ENCODE measurements around the gene TBRG4.

Gene TBRG4

GRCh38 chr7:45074528-45075354 lies 36.8 kb downstream of the TBRG4 start:
- DNase-seq (ENCODE audit: low spot score), result no peak

- DNase-seq (ENCODE audit: low spot score), result no peak
These were observed 37.5 kb downstream of the TBRG4 start for GRCh38 chr7:45073786-45074527.

- no peak for DNase-seq (ENCODE audit: low spot score)
These were observed 38.3 kb downstream of the TBRG4 start for GRCh38 chr7:45073031-45073785.

DNA sequence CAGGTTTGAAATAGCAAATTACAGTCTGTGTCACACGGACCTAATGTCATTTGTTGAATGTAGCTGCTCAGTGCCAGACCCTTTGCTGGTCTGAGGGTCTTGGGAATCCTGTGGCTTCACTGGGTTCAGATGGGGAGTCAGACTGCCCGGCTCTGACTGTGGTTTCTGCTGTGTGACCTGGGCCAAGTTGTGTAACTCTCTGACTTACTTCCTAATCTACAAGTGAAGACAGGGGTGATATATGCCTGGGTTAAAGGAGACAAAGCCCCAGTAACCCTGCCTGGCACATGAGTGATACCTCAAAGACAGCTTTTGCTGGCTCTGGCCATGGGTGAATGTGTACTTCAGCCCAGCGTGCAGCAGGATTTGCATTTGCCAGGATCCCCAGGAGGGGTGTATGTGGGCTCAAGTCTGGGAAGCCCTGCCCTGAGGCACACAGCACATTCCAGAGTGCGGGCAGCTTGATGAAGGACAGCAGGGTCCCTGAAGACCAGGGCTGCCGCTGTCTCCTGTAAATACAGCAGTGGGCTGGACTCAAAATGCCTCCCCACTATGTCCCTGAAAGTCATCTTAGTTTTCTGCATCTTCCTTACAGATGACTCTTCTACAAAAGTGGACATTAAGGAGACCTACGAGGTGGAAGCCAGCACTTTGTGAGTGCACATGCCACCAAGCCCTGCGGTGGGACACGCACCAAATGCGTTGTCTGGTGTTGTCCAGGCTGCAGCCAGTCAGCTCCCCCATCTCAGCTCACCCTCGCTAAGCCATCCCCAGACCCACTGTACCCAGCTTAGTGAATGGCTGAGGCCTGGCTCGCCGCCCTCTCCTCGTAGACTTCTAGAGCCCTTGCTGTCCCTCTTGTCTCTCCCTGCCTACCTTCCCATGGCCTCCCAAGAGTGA lies 39.1 kb downstream of the TBRG4 start:
- DNase-seq (ENCODE audit: low spot score), result no peak

DNA sequence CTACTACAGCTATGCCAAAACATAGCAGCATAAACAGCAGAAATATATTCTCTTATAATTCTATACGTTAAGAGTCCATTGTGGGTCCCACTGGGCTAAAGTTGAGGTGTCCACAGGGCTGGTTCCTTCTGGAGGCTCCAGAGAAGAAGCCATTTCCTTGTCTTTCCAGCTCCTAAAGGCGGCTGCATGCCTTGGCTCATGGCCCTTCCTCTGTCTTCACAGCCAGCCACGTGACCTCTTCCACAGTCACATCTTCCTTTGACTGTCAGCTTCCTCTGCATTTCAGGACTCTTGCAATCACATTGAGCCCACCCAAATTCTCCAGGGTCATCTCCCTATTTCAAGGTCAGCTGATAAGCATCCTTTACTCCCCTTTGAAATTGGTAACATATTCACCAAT lies 40.0 kb downstream of the TBRG4 start:
- no peak for DNase-seq (ENCODE audit: low spot score)

GRCh38 chr7:45070254-45070642 lies 41.2 kb downstream of the TBRG4 start:
- no peak for DNase-seq (ENCODE audit: low spot score)

DNA sequence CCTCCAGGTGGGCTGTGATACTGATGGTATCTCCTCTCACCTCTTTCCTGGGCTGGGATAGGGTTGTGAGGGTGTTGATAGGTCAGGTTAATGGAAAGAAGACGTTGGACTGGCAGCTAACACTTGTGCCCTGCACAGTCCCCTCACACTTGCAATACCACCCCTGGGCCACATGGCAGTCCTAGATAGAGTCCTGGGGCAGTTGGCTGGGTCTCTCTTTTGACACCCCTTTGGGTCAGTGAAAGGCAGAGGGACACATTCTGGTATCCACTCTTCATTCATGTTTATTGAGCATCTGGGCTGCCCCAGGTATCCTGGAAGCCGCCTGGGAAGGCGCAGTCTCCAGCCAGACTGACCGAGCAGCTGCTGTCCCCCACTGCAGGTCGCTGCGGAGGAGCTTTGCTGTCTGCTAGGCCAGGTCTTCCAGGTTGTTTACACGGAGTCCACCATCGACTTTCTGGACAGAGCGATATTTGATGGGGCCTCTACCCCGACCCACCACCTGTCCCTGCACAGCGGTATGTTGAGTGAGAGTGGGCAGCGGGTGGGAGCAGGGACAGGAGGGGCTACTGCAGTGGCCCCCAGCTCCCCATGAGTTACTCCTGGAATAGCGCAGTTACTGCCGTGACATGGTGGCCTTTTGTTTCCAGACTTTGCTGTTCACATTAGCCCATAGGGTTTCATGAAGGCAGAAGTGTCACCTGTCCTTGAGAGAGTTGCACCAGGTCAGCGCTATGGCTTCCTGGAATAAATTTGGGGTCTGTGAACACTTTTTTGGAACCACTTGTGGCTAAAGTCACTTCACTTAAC lies 41.8 kb downstream of the TBRG4 start:
- no peak for DNase-seq (ENCODE audit: low spot score)

DNA sequence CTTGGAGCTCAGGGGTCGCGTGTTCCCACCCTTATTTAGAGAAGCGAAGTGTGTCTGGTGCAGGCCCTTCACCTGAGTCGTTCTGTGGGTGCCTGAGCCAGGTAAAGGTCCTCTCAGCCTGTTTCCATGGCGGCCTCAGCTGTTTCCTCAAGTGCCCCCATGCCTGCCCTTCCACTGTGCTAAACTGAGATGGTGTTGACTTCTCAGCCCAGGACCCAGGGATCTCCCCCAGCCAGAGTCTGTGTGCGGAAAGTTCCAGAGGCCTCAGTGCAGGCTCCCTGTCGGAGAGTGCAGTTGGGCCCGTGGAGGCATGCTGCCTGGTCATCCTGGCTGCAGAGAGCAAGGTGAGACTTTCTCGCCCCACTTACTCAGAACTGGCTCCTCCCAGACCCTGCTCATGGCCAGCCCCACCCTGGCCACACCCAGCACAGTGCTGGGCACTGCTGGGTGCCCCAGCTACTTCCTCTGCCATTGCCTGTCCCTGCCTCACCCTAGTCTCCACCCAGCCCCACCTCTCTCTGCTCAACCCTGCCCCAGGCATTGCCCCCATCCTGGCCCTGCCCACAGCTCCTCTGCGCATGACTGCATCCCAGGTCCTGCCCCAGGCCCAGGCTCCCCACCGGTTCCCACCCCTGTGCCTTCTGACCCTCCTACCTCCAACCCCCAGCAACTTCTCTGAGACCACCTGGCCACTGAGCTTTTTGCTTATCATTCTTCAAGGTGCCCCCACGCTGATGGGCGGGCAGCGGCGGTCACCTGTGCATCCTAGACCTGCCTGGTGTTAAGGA lies 43.1 kb downstream of the TBRG4 start:
- no peak for DNase-seq (ENCODE audit: low spot score)

DNA sequence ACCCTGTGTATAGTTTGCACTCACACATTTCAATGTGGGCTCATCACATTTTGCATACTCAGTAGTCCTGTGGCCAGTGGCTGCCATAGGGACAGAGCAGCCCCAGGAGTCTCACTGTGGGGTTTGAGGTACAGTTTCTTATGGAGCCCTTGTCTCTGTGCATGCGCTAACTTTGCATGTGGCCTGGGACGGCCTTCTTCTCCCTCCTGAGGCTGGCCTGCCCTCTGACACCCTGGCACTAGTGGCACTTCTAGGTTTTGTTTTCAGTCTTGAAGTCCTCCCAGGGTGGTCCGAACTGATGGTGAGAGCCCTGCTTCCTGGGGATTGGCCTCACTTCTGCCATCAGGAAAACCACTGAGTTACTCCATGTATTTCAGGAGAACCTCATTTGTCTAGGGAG lies 43.9 kb downstream of the TBRG4 start:
- no peak for DNase-seq (ENCODE audit: low spot score)

GRCh38 chr7:45066409-45066808 lies 45.1 kb downstream of the TBRG4 start:
- no peak for DNase-seq (ENCODE audit: low spot score)

DNA sequence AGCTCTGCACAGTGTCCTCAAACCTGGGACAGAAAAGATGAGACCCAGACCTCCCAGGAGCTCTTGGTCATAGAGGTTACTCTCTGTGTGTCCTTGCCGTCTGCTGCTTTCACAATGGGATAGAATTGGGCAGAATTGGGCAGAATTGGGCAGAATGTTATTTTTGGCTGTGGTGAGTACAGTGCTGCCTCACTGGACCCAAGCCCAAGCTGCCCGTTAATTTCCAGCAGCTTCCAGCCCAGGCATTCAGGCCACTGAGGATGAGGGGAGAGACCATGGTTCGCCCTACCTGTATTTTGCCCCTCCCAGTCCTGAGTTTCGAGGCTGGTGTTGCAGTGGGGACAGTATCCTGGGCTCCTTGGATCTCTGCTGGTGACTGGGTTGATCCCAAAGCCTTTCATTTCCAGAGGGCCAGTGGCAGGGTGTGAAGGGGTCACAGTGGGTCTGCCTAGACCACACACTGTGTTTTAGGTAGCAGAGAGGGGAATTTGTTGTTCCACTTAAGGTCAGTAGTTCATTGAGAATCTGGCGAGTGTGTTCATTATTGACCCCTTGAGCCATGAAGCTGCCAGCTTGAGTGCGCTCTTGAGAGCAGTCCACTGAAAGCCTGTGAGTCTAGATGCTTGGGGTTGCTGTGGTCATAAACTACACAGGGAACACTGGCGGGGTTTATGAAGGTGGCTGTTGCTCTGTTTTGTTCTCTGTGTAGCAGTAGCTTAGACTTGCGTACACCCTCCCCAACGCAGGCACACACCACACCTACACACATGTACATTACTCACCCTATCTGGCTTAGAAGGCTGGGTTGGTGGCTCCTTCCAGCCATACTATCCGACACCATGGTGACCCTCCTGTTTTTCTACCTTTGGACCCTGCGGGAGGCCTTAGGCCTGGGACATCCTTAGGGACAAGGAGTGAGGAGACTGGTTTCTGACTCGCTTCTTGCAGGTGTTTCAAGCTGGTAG lies 46.2 kb downstream of the TBRG4 start:
- no peak for DNase-seq (ENCODE audit: low spot score)

- DNase-seq (ENCODE audit: low spot score), result no peak
These were observed 47.3 kb downstream of the TBRG4 start for GRCh38 chr7:45064047-45064725.

GRCh38 chr7:45061806-45062425 lies 49.6 kb downstream of the TBRG4 start:
- DNase-seq (ENCODE audit: low spot score), result no peak

GRCh38 chr7:45061352-45061751 lies 50.1 kb downstream of the TBRG4 start:
- no peak for DNase-seq (ENCODE audit: low spot score)

DNA sequence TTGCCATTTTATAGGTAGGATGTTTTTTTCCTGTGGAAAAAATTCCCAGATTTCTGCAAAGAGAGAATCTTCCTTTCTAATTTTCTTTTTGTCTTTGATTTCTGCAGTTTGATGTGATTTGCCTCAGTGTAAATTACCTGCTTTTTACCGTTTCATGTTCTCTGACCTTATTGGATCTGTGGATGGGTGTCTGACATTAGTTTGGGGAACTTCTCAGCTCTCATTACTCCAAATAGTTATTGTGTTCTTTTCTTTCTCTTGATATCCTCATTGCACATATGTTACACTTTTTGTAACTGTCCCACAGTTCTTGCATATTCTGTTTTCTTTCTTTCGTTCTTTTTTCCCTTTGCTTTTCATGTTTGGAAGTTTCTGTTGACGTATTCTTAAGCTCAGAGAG lies 51.2 kb downstream of the TBRG4 start:
- DNase-seq (ENCODE audit: low spot score), result no peak

DNA sequence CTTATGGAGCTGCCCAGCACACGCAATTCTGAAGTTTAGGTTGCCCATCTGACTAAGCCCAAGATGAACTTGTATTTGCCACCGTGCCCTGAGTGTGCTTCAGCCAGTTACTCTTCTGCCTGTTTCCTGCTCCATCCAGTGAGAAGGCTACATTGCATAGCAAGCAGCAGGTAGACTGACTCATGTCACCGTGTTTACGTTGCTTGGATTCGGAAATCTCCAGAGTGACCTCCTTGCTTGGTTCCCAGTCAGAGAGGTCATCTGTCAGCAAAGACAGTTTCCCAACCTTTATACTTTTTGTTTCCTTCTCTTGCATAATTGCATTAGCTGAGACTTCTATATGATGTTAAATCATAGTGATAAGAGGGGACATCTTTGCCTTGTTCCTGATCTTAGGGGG lies 53.6 kb downstream of the TBRG4 start:
- DNase-seq (ENCODE audit: low spot score), result no peak

DNA sequence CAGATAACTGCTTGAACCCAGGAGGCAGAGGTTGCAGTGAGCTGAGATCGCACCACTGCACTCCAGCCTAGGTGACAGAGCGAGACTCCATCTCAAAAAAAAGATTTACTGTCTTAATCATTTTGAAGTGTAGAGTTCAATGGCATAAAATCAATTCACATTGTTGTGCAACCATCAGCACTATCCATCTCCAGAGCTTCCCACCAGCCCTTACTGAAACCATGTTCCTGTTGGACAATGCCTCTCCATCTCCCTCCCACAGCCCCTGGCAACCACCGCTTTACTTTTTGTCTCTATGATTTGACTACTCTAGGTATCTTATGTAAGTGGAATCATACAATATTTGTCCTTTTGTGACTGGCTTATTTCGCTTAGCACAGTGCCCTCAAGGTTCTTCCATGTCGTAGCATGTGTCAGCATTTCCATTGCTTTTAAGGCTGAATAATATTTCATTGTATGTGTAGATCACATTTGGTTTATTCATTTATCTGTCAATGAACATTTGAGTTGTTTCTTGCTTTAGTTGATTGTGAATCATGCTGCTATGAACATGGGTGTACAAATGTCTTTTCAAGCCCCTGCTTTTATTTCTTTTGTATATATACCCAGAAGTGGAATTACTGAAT lies 55.8 kb downstream of the TBRG4 start:
- DNase-seq (ENCODE audit: low spot score), result no peak

Measured in pons (tissue), 1 donor.